ENCODE results near the gene CD6.

DNA sequence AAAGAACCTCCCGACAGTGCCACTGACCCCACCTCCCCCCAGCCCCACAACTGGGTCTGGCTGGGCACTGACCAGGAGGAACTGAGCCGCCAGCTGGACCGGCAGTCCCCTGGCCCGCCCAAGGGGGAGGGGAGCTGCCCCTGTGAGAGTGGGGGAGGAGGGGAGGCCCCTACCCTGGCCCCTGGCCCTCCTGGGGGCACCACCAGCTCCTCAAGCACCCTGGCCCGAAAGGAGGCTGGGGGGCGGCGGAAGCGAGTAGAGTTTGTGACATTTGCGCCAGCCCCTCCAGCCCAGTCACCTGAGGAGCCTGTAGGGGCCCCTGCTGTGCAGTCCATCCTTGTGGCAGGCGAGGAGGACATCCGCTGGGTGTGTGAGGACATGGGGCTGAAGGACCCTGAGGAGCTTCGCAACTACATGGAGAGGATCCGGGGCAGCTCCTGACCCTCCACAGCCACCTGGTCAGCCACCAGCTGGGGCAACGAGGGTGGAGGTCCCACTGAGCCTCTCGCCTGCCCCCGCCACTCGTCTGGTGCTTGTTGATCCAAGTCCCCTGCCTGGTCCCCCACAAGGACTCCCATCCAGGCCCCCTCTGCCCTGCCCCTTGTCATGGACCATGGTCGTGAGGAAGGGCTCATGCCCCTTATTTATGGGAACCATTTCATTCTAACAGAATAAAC is 34.9 kb upstream of the CD6 start:
- no peak for TF ChIP-seq EZH2 (IDR thresholded peaks at IDR 0.05; ENCODE audit: insufficient read depth, low read length)
- TF ChIP-seq, protein P1, sequence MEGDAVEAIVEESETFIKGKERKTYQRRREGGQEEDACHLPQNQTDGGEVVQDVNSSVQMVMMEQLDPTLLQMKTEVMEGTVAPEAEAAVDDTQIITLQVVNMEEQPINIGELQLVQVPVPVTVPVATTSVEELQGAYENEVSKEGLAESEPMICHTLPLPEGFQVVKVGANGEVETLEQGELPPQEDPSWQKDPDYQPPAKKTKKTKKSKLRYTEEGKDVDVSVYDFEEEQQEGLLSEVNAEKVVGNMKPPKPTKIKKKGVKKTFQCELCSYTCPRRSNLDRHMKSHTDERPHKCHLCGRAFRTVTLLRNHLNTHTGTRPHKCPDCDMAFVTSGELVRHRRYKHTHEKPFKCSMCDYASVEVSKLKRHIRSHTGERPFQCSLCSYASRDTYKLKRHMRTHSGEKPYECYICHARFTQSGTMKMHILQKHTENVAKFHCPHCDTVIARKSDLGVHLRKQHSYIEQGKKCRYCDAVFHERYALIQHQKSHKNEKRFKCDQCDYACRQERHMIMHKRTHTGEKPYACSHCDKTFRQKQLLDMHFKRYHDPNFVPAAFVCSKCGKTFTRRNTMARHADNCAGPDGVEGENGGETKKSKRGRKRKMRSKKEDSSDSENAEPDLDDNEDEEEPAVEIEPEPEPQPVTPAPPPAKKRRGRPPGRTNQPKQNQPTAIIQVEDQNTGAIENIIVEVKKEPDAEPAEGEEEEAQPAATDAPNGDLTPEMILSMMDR (IDR thresholded peaks at IDR 0.05; ENCODE audit: insufficient read depth, low read depth, low read length) = no peak
